Vagina (tissue), 2 donors: ENCODE data around the gene CENPB. TPM values are rescaled to one million over a fixed set of nuclear protein-coding genes. Genes with fewer than 3 reads are reported as not detected.
A peak's percentile ranks its signal among the peaks of the same experiment; 100 is the strongest.

ENCODE experiments used
- DNase-seq, 2 donors: peaks; one replicate each; pipeline ENCODE4 v3.0.0-alpha.2; 2017; ENCODE audit errors: extremely low spot score in 2 of 2
- H3K27ac ChIP-seq: fragments of 200-600 bp; sonication (generic); one replicate; pipeline ENCODE4 v1.5.1; 2019
- H3K27me3 ChIP-seq: fragments of 200-600 bp; sonication (generic); one replicate; pipeline ENCODE4 v1.5.1; 2019
- H3K36me3 ChIP-seq, 2 donors: fragments of 200-600 bp; sonication (generic); one replicate each; pipeline ENCODE4 v1.5.1; 2017 to 2019
- H3K4me1 ChIP-seq: fragments of 200-600 bp; sonication (generic); one replicate; pipeline ENCODE4 v1.5.1; 2019
- H3K4me3 ChIP-seq, 2 donors: fragments of 200-600 bp; sonication (generic); 1 replicate in 1 of 2; 2 replicates in 1 of 2; pipeline ENCODE4 v1.5.1; 2016 to 2019
- H3K9me3 ChIP-seq: fragments of 200-600 bp; sonication (generic); one replicate; pipeline ENCODE4 v1.5.1; 2019
- POLR2A ChIP-seq, 2 donors: fragments of 450-650 bp; IDR thresholded peaks; one replicate each; pipeline ENCODE4 v1.6.1; 2017; ENCODE audit warnings: antibody characterized with exemption in 2 of 2, mild to moderate bottlenecking in 2 of 2, moderate library complexity in 2 of 2
- POLR2AphosphoS5 ChIP-seq, 2 donors: sonication (generic); formaldehyde crosslinking; IDR thresholded peaks; one replicate each; pipeline ENCODE4 v1.9.0; 2017; ENCODE audit warnings: antibody characterized with exemption in 2 of 2, mild to moderate bottlenecking in 2 of 2, low read depth in 1 of 2; ENCODE audit not compliant: insufficient read depth in 1 of 2
- intact Hi-C: fragments of 100-400 bp; cut with DNase I; formaldehyde crosslinking; loops from one replicate; pipeline ENCODE4 v1.15.1; 2023
- total RNA-seq: library from RNA; depleted of rRNA; stranded (reverse); fragments of >200 nt; gene quantifications from one replicate; pipeline ENCODE4 v1.2.3, GENCODE V29; 2016
- TF ChIP-seq, protein P1 (sequence below), 3 experiments: fragments of 450-650 bp in 2 of 3; fragments of 200-600 bp in 1 of 3; sonication (generic) in 1 of 3; IDR thresholded peaks; one replicate each; pipeline ENCODE4 v1.5.1; 2017 to 2019; ENCODE audit warnings: antibody characterized with exemption in 3 of 3, mild to moderate bottlenecking in 2 of 3, moderate library complexity in 2 of 3

CENPB gene
- total RNA-seq, 1 donor from 2014 or later = 62.9 TPM

DNA sequence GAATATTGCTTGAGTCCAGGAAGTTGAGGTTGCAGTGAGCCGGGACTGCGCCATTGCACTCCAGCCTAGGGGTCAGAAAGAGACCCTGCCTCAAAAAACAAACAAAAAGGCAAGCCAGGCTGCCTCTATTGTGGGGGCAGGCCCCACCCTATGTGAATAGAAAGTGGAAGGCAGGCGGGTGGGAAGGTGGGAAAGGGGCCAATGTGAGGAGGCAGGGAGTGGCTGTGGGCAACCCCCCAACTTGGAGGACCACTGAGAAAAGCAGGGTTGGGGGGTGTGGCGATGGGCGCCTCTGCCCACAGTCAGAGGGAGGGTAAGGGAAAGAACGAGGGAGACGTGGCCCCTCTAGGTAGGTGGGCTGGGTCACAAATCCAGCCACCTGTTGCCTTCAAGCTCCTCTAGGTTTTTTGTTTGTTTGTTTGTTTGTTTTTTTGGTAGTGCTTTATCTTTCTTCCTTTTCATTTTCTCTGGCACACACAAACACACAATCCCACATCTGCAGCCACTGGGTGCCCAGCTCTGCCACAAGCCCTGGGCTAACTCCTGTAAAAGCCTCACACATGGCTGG lies 28.5 kb upstream of the CENPB start:
- Histone ChIP-seq H3K27me3 (no peaks in the 10 kb centered on the region), H3K9me3 (no peaks in the 10 kb centered on the region), H3K36me3 (no peaks in the 10 kb centered on the region), H3K4me1 (peaks cover 52% of the 10 kb centered on the region), H3K27ac (no peak overlapping the region), H3K4me3 (no peak overlapping the region)
- intact Hi-C loops = no loop called here
- DNase-seq = no peak
- TF ChIP-seq POLR2AphosphoS5 (IDR thresholded peaks at IDR 0.05; ENCODE audit: insufficient read depth in 1 of 2, low read depth in 1 of 2) (no peak), POLR2A (IDR thresholded peaks at IDR 0.05) (no peak)
- TF ChIP-seq, protein P1, sequence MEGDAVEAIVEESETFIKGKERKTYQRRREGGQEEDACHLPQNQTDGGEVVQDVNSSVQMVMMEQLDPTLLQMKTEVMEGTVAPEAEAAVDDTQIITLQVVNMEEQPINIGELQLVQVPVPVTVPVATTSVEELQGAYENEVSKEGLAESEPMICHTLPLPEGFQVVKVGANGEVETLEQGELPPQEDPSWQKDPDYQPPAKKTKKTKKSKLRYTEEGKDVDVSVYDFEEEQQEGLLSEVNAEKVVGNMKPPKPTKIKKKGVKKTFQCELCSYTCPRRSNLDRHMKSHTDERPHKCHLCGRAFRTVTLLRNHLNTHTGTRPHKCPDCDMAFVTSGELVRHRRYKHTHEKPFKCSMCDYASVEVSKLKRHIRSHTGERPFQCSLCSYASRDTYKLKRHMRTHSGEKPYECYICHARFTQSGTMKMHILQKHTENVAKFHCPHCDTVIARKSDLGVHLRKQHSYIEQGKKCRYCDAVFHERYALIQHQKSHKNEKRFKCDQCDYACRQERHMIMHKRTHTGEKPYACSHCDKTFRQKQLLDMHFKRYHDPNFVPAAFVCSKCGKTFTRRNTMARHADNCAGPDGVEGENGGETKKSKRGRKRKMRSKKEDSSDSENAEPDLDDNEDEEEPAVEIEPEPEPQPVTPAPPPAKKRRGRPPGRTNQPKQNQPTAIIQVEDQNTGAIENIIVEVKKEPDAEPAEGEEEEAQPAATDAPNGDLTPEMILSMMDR (IDR thresholded peaks at IDR 0.05) = no peak

- Histone ChIP-seq H3K27ac (peak overlapping the region; percentile 88), H3K9me3 (no peaks in the 10 kb centered on the region), H3K27me3 (no peaks in the 10 kb centered on the region), H3K36me3 (no peaks in the 10 kb centered on the region), H3K4me3 (no peak overlapping the region), H3K4me1 (peaks cover 48% of the 10 kb centered on the region)
- TF ChIP-seq POLR2AphosphoS5 (IDR thresholded peaks at IDR 0.05; ENCODE audit: insufficient read depth in 1 of 2, low read depth in 1 of 2) (no peak), POLR2A (IDR thresholded peaks at IDR 0.05) (no peak)
- TF ChIP-seq, protein P1 (IDR thresholded peaks at IDR 0.05) = no peak
- DNase-seq = no peak
- intact Hi-C loops = no loop called here
These were observed 27.5 kb upstream of the CENPB start for GRCh38 chr20:3813848-3814581.

DNA sequence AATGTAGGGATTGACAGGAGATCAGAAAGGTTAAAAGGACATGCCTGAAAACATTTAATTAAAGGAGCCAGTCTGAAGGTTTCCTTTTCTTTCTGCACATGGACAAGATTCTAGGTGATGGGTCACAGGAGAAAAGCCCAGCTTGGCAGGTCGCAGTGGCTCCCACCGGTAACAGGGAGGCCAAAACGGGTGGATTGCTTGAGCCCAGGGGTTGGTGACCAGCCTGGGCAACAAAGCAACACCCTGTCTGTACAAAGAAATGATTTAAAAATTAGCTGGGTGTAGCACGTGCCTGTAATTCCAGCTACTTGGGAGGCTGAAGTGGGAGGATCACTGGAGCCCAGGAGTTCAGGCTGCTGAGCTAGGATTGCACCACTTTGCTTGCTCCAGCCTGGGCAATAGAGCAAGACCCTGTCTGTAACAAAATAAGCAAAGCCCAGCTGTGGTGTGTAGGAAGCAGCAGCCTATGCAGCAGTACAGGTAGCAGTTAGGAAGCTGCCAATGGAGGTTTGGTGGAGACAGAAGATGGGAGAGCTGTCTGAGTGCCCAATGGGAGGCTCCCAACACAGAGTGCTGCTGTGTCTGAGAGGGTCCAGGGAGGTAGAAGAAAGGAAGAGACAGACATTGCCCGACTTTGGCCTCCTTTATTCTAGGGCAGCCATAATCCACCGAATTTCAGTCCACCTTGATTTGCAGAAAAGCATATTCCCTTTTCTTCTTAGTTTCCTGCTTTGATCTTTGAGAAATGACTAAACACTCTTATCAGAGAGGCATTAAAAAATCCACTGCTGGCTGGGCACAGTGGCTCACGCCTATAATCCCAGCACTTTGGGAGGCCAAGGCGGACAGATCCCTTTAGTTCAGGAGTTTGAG lies 26.7 kb upstream of the CENPB start:
- Histone ChIP-seq H3K27me3 (no peaks in the 10 kb centered on the region), H3K9me3 (no peaks in the 10 kb centered on the region), H3K4me3 (no peak overlapping the region), H3K27ac (peak overlapping the region; percentile 88), H3K36me3 (no peaks in the 10 kb centered on the region), H3K4me1 (peaks cover 48% of the 10 kb centered on the region)
- intact Hi-C loops = no loop called here
- TF ChIP-seq POLR2AphosphoS5 (IDR thresholded peaks at IDR 0.05; ENCODE audit: insufficient read depth in 1 of 2, low read depth in 1 of 2) (no peak), POLR2A (IDR thresholded peaks at IDR 0.05) (no peak)
- TF ChIP-seq, protein P1 (IDR thresholded peaks at IDR 0.05) = no peak
- DNase-seq = peak in 1 of 2 donors; percentile 88

GRCh38 chr20:3812259-3812681 lies 25.7 kb upstream of the CENPB start:
- Histone ChIP-seq H3K36me3 (no peaks in the 10 kb centered on the region), H3K4me1 (peaks cover 54% of the 10 kb centered on the region), H3K27me3 (no peaks in the 10 kb centered on the region), H3K4me3 (no peak overlapping the region), H3K27ac (peak overlapping the region; percentile 88), H3K9me3 (no peaks in the 10 kb centered on the region)
- TF ChIP-seq, protein P1 (IDR thresholded peaks at IDR 0.05) = no peak
- no peak for TF ChIP-seq POLR2A (IDR thresholded peaks at IDR 0.05)
- TF ChIP-seq POLR2AphosphoS5 (IDR thresholded peaks at IDR 0.05; ENCODE audit: insufficient read depth in 1 of 2, low read depth in 1 of 2) = no peak
- DNase-seq = peak in 1 of 2 donors; percentile 90
- intact Hi-C loops = no loop called here
